Measurements from ENCODE around the gene STAB1. TPM values are rescaled to one million over a fixed set of nuclear protein-coding genes. Genes with fewer than 3 reads are reported as not detected.

Gene STAB1
- total RNA-seq, 6 donors from 2014 or later = 42.9 to 259 (median 125) TPM

DNA sequence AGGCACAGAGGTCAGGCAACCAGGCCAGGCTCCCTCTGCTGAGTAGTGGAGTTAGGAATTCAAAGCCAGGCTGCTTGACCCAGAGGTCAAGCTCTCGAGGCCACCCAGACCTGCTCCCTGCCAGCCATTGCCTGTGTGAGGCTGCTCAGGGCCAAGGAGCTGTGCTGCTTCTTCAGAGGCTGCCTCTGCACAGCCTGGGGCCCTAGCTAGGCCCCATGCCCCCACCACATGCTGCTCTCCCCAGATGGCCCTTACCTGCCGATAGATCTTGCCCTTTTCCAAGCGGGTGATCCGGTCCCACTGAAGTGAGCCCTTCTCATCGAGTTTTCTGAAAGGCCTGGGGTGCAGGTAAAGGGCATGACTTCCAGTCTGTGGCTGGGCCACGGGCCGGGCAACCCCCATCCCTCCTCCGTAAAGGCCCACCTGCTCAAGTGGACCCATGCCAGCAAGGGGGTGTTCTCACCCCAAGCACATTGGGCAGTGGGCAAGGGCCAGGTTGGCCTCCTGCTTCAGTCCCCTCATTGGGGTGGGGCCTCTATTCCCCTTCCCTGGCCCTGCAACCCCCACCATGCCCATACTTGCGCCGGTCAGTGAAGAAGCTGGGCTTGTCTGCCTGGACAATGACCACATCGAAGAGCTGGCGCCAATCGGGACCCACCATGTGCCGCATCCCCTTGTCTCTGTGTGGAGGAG lies 32.0 kb downstream of the STAB1 start:
- H3K36me3 ChIP-seq = peaks cover 0 to 46% (median 12%) of the 10 kb centered on the region in 4 donors
- DNase-seq (peak; percentile 61 to 67), ATAC-seq (ENCODE audit: low FRiP score in 2 of 2) (peak in 1 of 2 donors; percentile 0)
- TF ChIP-seq EP300 (IDR thresholded peaks at IDR 0.05) = no peak
- no peak for TF ChIP-seq POLR2AphosphoS5 (IDR thresholded peaks at IDR 0.05)
- TF ChIP-seq, protein P1, sequence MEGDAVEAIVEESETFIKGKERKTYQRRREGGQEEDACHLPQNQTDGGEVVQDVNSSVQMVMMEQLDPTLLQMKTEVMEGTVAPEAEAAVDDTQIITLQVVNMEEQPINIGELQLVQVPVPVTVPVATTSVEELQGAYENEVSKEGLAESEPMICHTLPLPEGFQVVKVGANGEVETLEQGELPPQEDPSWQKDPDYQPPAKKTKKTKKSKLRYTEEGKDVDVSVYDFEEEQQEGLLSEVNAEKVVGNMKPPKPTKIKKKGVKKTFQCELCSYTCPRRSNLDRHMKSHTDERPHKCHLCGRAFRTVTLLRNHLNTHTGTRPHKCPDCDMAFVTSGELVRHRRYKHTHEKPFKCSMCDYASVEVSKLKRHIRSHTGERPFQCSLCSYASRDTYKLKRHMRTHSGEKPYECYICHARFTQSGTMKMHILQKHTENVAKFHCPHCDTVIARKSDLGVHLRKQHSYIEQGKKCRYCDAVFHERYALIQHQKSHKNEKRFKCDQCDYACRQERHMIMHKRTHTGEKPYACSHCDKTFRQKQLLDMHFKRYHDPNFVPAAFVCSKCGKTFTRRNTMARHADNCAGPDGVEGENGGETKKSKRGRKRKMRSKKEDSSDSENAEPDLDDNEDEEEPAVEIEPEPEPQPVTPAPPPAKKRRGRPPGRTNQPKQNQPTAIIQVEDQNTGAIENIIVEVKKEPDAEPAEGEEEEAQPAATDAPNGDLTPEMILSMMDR (IDR thresholded peaks at IDR 0.05) = no peak
- H3K9me3 ChIP-seq = no peaks in the 10 kb centered on the region
- H3K27ac ChIP-seq = peak overlapping the region; percentile 76 to 83 (median 80)
- H3K4me3 ChIP-seq = no peak overlapping the region
- H3K4me1 ChIP-seq = peaks cover 51 to 71% (median 60%) of the 10 kb centered on the region in 4 donors
- no peaks in the 10 kb centered on the region for H3K27me3 ChIP-seq
- 76 to 80% methylated on average over 4 to 14 of the region's 14 CpGs for WGBS, 2 donors

DNA sequence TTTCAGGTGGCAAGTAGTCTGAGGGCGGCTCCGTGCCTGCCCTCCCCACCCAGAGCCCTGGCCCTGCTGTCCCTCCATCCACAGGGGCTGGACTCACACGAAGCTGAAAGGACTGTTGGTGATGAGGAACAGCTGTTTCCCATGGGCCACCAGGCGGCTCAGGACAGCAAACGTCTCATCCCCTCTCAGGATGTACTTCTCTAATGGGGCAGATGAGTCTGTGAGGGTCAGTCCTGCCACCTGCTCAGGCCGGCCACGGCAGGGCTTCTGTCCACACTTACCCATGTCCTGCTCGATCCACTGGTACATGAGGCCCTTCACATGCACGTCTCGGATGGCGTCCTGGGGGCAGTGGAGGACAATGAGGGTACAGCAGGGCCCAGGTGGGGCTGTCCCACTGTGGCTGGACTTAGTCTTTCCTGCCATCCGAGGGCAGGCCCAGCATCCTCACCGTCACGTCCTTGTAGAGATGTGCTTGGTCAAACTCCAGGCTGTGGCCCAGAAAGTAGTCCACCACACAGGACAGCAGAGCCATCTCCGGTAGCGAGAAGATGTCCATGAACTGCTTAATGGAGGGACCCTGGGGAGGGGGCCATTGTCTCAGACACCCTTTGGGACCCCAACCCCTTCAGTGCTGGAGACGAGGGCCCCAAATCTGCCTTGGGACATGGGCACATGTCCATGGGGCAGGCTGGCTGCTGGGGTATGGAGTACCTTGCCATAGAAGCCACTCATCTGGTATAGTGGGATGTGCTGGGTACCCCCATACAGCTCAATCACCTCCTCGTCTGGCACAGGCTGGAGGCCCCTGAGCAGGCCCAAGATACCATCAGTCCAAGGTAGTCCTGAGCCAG lies 32.8 kb downstream of the STAB1 start:
- no peak for ATAC-seq (ENCODE audit: low FRiP score in 2 of 2)
- Histone ChIP-seq H3K9me3 (no peaks in the 10 kb centered on the region), H3K36me3 (peaks cover 0 to 39% (median 9%) of the 10 kb centered on the region in 4 donors), H3K4me1 (peaks cover 59 to 79% (median 67%) of the 10 kb centered on the region in 4 donors), H3K27me3 (no peaks in the 10 kb centered on the region), H3K27ac (peak overlapping the region; percentile 76 to 83 (median 80)), H3K4me3 (no peak overlapping the region)
- WGBS, 2 donors = 81 to 96% methylated on average over 8 to 18 of the region's 18 CpGs
- peak in 1 of 2 donors; percentile 32 for TF ChIP-seq POLR2AphosphoS5 (IDR thresholded peaks at IDR 0.05)
- TF ChIP-seq, protein P1 (IDR thresholded peaks at IDR 0.05) = no peak
- peak; percentile 10 to 59 for DNase-seq

DNA sequence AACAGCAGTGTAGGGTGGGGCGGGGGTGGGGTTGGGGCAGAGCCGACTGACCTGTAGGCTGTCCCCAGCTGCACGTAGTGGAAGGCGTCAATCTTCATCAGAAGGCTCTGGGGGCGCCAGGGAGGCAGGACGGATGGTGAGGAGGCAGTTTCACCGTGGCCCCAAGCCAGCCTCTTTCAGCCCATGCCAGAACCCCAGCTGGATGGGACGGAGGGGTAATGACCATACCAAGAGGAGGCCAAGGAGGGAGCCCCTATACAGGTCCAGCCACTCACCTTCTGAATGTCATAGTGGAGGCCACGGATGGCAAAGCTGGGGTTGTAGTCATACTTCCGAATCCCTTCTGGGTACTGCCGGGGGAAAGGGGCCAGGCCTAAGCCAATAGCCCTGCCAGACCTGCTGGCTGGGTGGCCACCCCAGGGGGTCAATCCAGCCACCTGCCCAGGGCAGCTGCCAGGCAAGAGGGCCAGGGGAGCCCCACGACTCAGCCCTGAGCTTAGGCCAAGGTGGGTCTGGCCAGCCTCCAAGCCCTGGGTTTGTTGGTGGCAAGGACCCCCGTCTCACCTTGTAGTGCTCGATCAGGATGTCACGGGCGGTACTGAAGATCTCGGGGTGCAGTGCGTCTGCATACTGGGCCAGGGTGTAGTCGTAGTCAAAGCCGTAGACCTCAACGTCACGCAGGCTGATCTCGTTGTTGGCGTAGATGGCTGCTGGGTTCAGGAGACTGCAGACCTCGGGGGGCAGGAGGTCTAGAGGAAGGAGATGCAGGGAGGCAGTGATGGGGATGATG lies 33.6 kb downstream of the STAB1 start:
- DNase-seq (peak; percentile 17 to 50), ATAC-seq (ENCODE audit: low FRiP score in 2 of 2) (no peak)
- Histone ChIP-seq H3K9me3 (no peaks in the 10 kb centered on the region), H3K4me1 (peaks cover 61 to 85% (median 69%) of the 10 kb centered on the region in 4 donors), H3K4me3 (no peak overlapping the region), H3K36me3 (peaks cover 0 to 30% (median 5%) of the 10 kb centered on the region in 4 donors), H3K27me3 (no peaks in the 10 kb centered on the region), H3K27ac (peak overlapping the region; percentile 3 to 80 (median 72))
- no peak for TF ChIP-seq EP300 (IDR thresholded peaks at IDR 0.05)
- TF ChIP-seq, protein P1 (IDR thresholded peaks at IDR 0.05) = no peak
- no peak for TF ChIP-seq POLR2A (IDR thresholded peaks at IDR 0.05)
- TF ChIP-seq POLR2AphosphoS5 (IDR thresholded peaks at IDR 0.05) = no peak
- 92 to 93% methylated on average over 17 to 25 of the region's 25 CpGs for WGBS, 2 donors

DNA sequence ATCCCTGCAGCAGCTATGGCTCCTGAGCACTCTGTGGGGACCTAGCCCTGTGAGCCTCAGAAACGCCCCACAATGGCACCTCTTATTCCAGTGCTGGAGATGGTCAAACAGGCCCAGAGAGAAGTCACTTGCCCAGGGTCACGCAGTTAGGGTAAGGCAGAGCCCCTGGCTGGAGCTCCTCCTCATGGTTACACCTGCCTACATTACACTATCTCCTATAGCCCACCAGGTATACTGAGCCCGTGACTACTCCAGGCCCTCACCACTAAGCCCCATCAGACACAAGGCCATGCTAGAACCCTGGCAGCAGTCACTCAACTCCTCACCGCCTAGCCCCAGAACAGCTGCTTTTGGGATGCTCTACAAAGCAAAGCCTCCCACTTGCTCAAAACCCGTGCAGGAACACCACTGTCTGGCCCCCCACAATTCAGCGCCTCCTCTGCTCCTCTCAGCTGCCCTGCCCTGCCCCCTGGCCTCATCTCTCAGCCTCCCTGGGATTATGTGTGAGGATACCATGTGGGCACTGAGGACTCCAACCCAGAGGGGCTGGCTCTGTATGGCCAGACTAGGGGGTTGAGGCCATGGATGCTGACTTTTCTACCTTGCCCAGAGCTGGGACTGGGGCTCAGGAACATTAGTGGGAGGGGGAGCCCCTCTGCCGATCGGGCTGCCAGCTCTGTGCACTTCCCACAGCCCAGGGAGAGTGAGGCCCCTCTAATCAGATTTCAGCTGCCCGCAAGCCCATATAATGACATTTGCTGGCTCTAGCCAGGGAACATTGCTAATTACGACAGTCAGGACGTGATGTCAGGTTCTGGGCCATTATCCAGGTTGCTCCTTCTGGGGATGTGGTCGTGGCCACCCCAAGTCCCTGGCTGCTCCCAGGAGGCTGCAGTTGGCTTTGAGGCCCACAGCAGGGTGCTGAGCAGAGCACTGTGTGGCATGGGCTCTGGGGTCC lies 34.5 kb downstream of the STAB1 start:
- WGBS, 2 donors = 72 to 96% methylated on average over 5 to 12 of the region's 12 CpGs
- no peaks in the 10 kb centered on the region for H3K9me3 ChIP-seq
- H3K4me3 ChIP-seq = no peak overlapping the region
- no peaks in the 10 kb centered on the region for H3K27me3 ChIP-seq
- H3K27ac ChIP-seq = peak overlapping the region; percentile 3 to 79 (median 40)
- DNase-seq (peak in 1 of 2 donors; percentile 19), ATAC-seq (ENCODE audit: low FRiP score in 2 of 2) (no peak)
- TF ChIP-seq POLR2A (IDR thresholded peaks at IDR 0.05) (no peak), POLR2AphosphoS5 (IDR thresholded peaks at IDR 0.05) (peak in 1 of 2 donors; percentile 35)
- peaks cover 62 to 88% (median 71%) of the 10 kb centered on the region in 4 donors for H3K4me1 ChIP-seq
- peaks cover 0 to 22% (median under 1%) of the 10 kb centered on the region in 4 donors for H3K36me3 ChIP-seq
